ENCODE results near the gene UNC5C. TPM values are rescaled to one million over a fixed set of nuclear protein-coding genes. Genes with fewer than 3 reads are reported as not detected.

UNC5C gene
- total RNA-seq, 1 donor from 2014 or later, result 2.0 TPM

GRCh38 chr4:95283320-95283719 is 265.5 kb downstream of the UNC5C start:
- Histone ChIP-seq H3K4me3 (no peak overlapping the region), H3K4me1 (no peaks in the 10 kb centered on the region), H3K36me3 (no peaks in the 10 kb centered on the region), H3K27ac (replicated peaks) (no peak overlapping the region), H3K27me3 (ENCODE audit: low read depth) (no peaks in the 10 kb centered on the region), H3K9me3 (replicated peaks) (peaks cover 18% of the 10 kb centered on the region)
- no peak for DNase-seq
- TF ChIP-seq, protein P1, sequence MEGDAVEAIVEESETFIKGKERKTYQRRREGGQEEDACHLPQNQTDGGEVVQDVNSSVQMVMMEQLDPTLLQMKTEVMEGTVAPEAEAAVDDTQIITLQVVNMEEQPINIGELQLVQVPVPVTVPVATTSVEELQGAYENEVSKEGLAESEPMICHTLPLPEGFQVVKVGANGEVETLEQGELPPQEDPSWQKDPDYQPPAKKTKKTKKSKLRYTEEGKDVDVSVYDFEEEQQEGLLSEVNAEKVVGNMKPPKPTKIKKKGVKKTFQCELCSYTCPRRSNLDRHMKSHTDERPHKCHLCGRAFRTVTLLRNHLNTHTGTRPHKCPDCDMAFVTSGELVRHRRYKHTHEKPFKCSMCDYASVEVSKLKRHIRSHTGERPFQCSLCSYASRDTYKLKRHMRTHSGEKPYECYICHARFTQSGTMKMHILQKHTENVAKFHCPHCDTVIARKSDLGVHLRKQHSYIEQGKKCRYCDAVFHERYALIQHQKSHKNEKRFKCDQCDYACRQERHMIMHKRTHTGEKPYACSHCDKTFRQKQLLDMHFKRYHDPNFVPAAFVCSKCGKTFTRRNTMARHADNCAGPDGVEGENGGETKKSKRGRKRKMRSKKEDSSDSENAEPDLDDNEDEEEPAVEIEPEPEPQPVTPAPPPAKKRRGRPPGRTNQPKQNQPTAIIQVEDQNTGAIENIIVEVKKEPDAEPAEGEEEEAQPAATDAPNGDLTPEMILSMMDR (IDR thresholded peaks at IDR 0.05; ENCODE audit: borderline replicate concordance), result no peak
- intact Hi-C loops (cut with micrococcal nuclease), result no loop called here

DNA sequence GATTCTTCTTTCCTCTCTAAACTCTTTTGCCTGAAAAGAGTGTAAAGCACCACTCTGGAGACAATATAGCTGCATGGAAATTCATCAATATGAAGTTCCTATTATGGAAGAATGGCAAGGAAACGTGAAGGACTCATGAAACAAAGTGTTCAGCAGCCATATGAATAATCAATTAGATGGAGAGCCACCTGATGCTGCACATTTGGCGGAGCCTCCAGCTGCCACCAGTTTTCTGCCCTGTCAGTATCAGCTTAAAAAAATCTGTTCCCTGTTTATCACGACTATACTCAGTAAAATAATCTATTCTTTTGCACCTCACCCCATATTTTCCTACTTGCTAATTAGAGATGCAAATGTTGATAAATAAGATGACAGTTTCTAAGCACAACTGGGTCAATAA is 276.0 kb downstream of the UNC5C start:
- H3K27ac ChIP-seq (replicated peaks), result no peak overlapping the region
- TF ChIP-seq, protein P1 (IDR thresholded peaks at IDR 0.05; ENCODE audit: borderline replicate concordance), result no peak
- no peaks in the 10 kb centered on the region for H3K9me3 ChIP-seq (replicated peaks)
- no peaks in the 10 kb centered on the region for H3K27me3 ChIP-seq (ENCODE audit: low read depth)
- DNase-seq, result no peak
- no peaks in the 10 kb centered on the region for H3K36me3 ChIP-seq
- H3K4me1 ChIP-seq, result no peaks in the 10 kb centered on the region
- intact Hi-C loops (cut with micrococcal nuclease), result no loop called here
- no peak overlapping the region for H3K4me3 ChIP-seq

DNA sequence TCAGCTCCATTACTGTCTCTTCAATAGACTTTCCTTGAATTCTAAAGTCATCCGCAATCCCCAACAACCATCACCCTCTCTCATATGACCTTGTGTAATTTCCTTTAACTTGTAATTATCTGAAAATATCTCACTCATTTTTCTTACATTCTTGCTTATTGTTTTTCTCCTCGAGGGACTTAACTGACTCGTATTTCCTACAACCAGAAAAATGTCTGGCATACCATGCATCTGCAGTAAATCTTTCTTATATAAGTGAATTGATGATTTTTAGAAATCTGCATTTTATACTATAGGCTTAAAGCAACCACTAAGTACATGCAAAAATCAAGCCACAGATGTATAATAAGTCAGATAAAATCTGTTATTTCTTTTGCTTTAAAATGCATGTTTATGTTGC is 276.7 kb downstream of the UNC5C start:
- DNase-seq, result no peak
- Histone ChIP-seq H3K4me3 (no peak overlapping the region), H3K27ac (replicated peaks) (no peak overlapping the region), H3K9me3 (replicated peaks) (no peaks in the 10 kb centered on the region), H3K27me3 (ENCODE audit: low read depth) (no peaks in the 10 kb centered on the region), H3K4me1 (no peaks in the 10 kb centered on the region), H3K36me3 (no peaks in the 10 kb centered on the region)
- TF ChIP-seq, protein P1 (IDR thresholded peaks at IDR 0.05; ENCODE audit: borderline replicate concordance), result no peak
- intact Hi-C loops (cut with micrococcal nuclease), result no loop called here

DNA sequence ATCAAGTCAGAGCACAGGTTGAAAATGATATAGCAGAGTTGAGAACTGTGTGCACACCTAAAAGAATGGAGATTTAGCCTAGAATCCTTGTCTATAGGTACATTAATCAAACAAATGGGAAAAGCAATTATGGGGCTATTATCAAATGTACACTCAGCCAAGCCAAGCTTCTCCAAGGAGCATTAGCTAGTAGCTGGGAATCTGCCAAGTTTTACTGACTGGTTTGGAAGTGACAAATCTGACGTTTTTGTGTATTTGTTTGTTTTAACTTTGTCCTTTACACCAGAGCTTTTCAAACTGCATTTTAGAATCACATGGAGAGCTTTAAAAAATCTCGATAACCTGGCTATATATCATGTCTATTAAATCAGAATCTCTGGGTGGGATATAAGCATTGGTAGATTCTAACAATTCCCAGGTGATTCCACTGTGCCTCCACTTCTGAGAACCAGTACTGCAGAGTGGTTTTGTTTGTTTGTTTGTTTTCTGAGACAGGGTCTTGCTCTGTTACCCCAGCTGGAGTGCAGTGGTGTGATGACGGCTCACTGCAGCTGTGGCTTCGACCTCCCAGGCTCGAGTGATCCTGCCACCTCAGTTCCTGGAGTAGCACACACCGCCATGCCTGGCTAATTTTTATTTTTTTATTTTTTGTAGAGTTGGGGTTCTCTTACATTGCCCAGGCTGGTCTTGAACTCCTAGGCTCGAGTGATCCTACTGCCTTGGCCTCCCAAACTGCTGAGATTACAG is 279.8 kb downstream of the UNC5C start:
- no peak for DNase-seq
- Histone ChIP-seq H3K36me3 (no peaks in the 10 kb centered on the region), H3K9me3 (replicated peaks) (no peaks in the 10 kb centered on the region), H3K27ac (replicated peaks) (no peak overlapping the region), H3K27me3 (ENCODE audit: low read depth) (no peaks in the 10 kb centered on the region), H3K4me1 (no peaks in the 10 kb centered on the region), H3K4me3 (no peak overlapping the region)
- TF ChIP-seq, protein P1 (IDR thresholded peaks at IDR 0.05; ENCODE audit: borderline replicate concordance), result no peak
- intact Hi-C loops (cut with micrococcal nuclease), result no loop called here

- Histone ChIP-seq H3K36me3 (no peaks in the 10 kb centered on the region), H3K27me3 (ENCODE audit: low read depth) (no peaks in the 10 kb centered on the region), H3K27ac (replicated peaks) (no peak overlapping the region), H3K4me3 (no peak overlapping the region), H3K9me3 (replicated peaks) (no peaks in the 10 kb centered on the region), H3K4me1 (no peaks in the 10 kb centered on the region)
- DNase-seq, result no peak
- TF ChIP-seq, protein P1 (IDR thresholded peaks at IDR 0.05; ENCODE audit: borderline replicate concordance), result no peak
- intact Hi-C loops (cut with micrococcal nuclease), result no loop called here
Measured at GRCh38 chr4:95267081-95267480, 281.7 kb downstream of the UNC5C start.

All from left ventricle myocardium inferior (tissue), 1 donor.